Muscle layer of duodenum (tissue), 2 donors: ENCODE measurements around the gene COL21A1.
"Not testable (repeated sequence)": the region's sequence is repeated elsewhere in the genome, so short reads cannot be mapped to it uniquely, and the experiment has no call there.

Experiments
- H3K27ac ChIP-seq: one replicate; pipeline ENCODE4 v1.7.0; 2013; ENCODE audit warnings: mild to moderate bottlenecking, low read length
- H3K27me3 ChIP-seq: one replicate; pipeline ENCODE4 v1.7.0; 2013; ENCODE audit warnings: low read depth, mild to moderate bottlenecking, control low read depth, low read length
- H3K36me3 ChIP-seq, 2 donors: one replicate each; pipeline ENCODE4 v1.7.0; 2013; ENCODE audit warnings: low read length in 2 of 2, control low read depth in 1 of 2, mild to moderate bottlenecking in 1 of 2; ENCODE audit not compliant: insufficient read depth in 2 of 2, control insufficient read depth in 1 of 2
- H3K4me1 ChIP-seq, 2 donors: one replicate each; pipeline ENCODE4 v1.7.0; 2013; ENCODE audit warnings: low read length in 2 of 2, mild to moderate bottlenecking in 2 of 2, control low read depth in 1 of 2, moderate library complexity in 1 of 2; ENCODE audit not compliant: insufficient read depth in 2 of 2, control insufficient read depth in 1 of 2
- H3K4me3 ChIP-seq, 2 donors: one replicate each; pipeline ENCODE4 v1.7.0; 2013; ENCODE audit warnings: low read length in 2 of 2, low read depth in 1 of 2, mild to moderate bottlenecking in 1 of 2
- H3K9me3 ChIP-seq, 2 donors: one replicate each; pipeline ENCODE4 v1.7.0; 2013; ENCODE audit warnings: low read length in 2 of 2, control low read depth in 1 of 2, mild to moderate bottlenecking in 1 of 2; ENCODE audit not compliant: control insufficient read depth in 1 of 2
- donor health status: healthy.

COL21A1 gene

DNA sequence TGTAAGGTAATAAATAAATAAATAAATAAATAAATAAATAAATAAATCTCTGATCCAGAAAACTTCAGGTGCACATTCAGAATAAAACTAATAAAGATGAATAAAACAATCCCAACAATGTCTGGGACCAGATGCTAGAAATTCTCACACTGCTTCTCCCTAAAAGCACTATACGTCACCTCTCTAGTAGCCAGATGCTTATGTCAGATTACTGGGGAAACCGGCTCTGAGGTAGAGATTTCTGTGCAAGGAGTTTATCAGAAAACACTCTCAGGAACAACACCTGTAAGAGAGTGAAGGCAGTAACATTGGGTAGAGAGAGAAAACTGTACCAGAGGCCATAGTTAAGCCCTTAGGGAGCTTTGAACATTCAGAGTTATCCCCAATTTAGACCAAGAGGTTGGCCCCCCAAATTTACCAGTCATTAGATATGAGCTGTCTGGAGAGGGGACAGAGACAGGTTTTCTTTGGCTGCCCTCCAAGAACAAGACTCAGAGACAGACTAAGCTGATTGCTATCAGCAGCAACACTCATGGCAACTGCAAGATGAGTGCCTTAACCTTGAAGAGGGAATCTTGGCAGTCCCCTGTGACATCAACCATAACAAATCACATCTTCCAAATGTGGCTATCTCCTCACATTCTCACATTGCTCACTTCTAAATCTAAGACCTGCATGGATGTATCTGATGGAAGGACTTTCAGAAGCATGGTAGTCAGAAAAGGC, 220.8 kb downstream of the COL21A1 start:
- Histone ChIP-seq H3K9me3 (no peaks in the 10 kb centered on the region), H3K4me1 (no peaks in the 10 kb centered on the region), H3K36me3 (no peaks in the 10 kb centered on the region), H3K27ac (no peak overlapping the region), H3K4me3 (no peak overlapping the region), H3K27me3 (no peaks in the 10 kb centered on the region)

DNA sequence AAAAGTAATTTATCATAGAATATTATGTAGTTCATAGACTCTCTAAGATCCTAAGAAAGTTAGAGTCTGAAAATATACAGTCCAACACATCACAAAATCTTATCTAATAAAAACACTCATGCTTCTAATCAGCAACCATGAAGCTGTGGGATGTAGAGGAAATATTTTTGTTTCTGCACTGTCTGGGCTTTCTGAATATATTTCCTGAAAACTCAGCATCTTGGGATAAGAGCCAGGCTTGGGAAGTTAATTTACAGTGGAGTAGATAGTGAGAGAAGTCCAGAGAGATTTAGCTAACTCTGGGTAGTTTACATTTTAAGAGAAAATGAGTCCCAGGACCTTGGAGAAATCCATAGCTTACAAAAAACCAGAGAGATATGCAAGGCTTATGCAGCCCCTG, 221.6 kb downstream of the COL21A1 start:
- no peak overlapping the region for H3K4me3 ChIP-seq
- no peaks in the 10 kb centered on the region for H3K27me3 ChIP-seq
- no peaks in the 10 kb centered on the region for H3K9me3 ChIP-seq
- H3K4me1 ChIP-seq = no peaks in the 10 kb centered on the region
- no peaks in the 10 kb centered on the region for H3K36me3 ChIP-seq
- no peak overlapping the region for H3K27ac ChIP-seq

DNA sequence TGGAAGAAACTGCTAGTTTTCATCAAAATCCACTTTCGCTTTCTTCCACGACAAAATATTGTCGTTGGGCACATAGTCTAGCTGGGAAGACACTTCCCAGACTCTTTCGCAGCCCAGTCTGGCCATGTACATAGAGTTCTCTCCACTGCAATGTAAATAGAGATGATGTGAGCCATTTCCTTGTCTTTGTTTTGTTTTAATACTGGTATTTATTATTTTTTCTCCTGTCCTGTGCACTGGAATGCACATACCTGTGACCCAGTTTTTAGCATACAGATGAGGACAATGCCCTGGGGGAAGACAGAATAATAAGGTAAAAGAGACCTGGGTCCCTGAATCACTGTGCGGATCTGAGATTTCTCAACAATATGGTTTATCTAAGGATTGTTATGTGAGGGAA, 222.4 kb downstream of the COL21A1 start:
- Histone ChIP-seq H3K27me3 (no peaks in the 10 kb centered on the region), H3K9me3 (no peaks in the 10 kb centered on the region), H3K4me1 (no peaks in the 10 kb centered on the region), H3K36me3 (no peaks in the 10 kb centered on the region), H3K4me3 (no peak overlapping the region), H3K27ac (no peak overlapping the region)

DNA sequence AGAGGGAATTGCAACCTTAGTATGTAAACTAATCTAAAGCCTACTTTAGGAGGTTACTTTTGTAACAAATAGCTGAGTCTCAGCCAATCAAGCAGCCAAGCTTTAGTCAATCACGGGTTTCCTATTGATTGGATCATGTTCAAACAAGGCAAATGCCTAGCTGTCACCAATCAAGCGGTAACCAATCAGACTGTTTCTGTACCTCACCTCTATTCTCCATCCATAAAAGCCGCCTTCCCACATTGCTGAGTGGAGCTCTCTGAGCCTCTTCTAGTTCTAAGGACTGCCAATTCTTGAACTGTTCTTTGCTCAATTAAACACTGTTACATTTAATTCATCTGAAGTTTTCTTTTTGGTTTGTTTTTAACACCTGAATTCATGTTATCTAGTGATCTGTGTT, 223.6 kb downstream of the COL21A1 start:
- H3K27ac ChIP-seq = no peak overlapping the region
- no peaks in the 10 kb centered on the region for H3K9me3 ChIP-seq
- no peaks in the 10 kb centered on the region for H3K27me3 ChIP-seq
- H3K4me1 ChIP-seq = no peaks in the 10 kb centered on the region
- no peak overlapping the region for H3K4me3 ChIP-seq
- no peaks in the 10 kb centered on the region for H3K36me3 ChIP-seq

GRCh38 chr6:56022678-56023077, 224.7 kb downstream of the COL21A1 start:
- no peaks in the 10 kb centered on the region for H3K9me3 ChIP-seq
- no peak overlapping the region for H3K27ac ChIP-seq
- H3K4me3 ChIP-seq = no peak overlapping the region
- H3K27me3 ChIP-seq = no peaks in the 10 kb centered on the region
- no peaks in the 10 kb centered on the region for H3K36me3 ChIP-seq
- no peaks in the 10 kb centered on the region for H3K4me1 ChIP-seq

- Histone ChIP-seq H3K36me3 (no peaks in the 10 kb centered on the region), H3K4me3 (no peak overlapping the region), H3K4me1 (no peaks in the 10 kb centered on the region), H3K9me3 (no peaks in the 10 kb centered on the region), H3K27me3 (no peaks in the 10 kb centered on the region), H3K27ac (no peak overlapping the region)
Measured at GRCh38 chr6:56021943-56022342, 225.4 kb downstream of the COL21A1 start.

- H3K36me3 ChIP-seq = no peaks in the 10 kb centered on the region
- H3K27me3 ChIP-seq = no peaks in the 10 kb centered on the region
- H3K27ac ChIP-seq = no peak overlapping the region
- H3K4me3 ChIP-seq = no peak overlapping the region
- H3K9me3 ChIP-seq = no peaks in the 10 kb centered on the region
- H3K4me1 ChIP-seq = no peaks in the 10 kb centered on the region
Measured at GRCh38 chr6:56019973-56020372, 227.4 kb downstream of the COL21A1 start.

GRCh38 chr6:56017198-56017597, 230.2 kb downstream of the COL21A1 start:
- no peaks in the 10 kb centered on the region for H3K4me1 ChIP-seq
- H3K9me3 ChIP-seq = no peaks in the 10 kb centered on the region
- H3K4me3 ChIP-seq = no peak overlapping the region
- no peaks in the 10 kb centered on the region for H3K27me3 ChIP-seq
- H3K36me3 ChIP-seq = no peaks in the 10 kb centered on the region
- no peak overlapping the region for H3K27ac ChIP-seq

DNA sequence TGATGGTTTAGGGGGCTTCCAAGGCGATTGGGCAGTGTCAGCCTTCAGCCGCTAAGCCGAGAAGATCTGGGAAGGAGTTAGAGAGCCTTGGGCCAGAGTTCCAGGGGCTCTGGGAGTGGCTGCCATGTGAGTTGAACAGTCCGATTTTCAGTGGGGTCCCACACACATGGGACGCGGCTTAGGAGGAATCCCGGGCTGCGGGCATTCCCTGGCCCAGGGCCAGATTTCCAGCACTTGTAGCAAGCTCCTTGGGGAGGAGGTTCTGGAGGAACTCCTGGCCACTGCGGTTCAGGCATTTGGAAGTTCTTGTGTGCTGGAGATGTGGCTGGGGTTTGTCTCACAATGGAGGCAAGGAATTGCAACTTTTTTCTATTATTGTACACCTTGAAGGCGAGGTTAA, 233.3 kb downstream of the COL21A1 start:
- not testable (repeated sequence) for H3K9me3 ChIP-seq, H3K4me1 ChIP-seq, H3K4me3 ChIP-seq, H3K36me3 ChIP-seq, H3K27me3 ChIP-seq, H3K27ac ChIP-seq

GRCh38 chr6:56009636-56010035, 237.7 kb downstream of the COL21A1 start:
- Histone ChIP-seq H3K27ac (no peak overlapping the region), H3K27me3 (no peaks in the 10 kb centered on the region), H3K36me3 (no peaks in the 10 kb centered on the region), H3K4me3 (no peak overlapping the region), H3K9me3 (peaks cover 0 to 3% of the 10 kb centered on the region in 2 donors), H3K4me1 (no peaks in the 10 kb centered on the region)
